Hepatocyte (in vitro differentiated cells): Measurements from ENCODE around the gene CCT3. TPM values are rescaled to one million over a fixed set of nuclear protein-coding genes. Genes with fewer than 3 reads are reported as not detected.
A peak's percentile ranks its signal among the peaks of the same experiment; 100 is the strongest.

ENCODE experiments used
- DNase-seq: peaks from one replicate; pipeline ENCODE4 v3.0.0-alpha.2; 2016; ENCODE audit warnings: low spot score
- H2AFZ ChIP-seq: fragments of 200-600 bp; sonication (generic); 2 replicates; pipeline ENCODE4 v1.6.0; 2016; ENCODE audit warnings: antibody characterized with exemption, mild to moderate bottlenecking
- H3K27ac ChIP-seq: fragments of 200-600 bp; sonication (generic); 2 replicates; pipeline ENCODE4 v1.5.1; 2016; ENCODE audit warnings: mild to moderate bottlenecking
- H3K27me3 ChIP-seq: fragments of 200-600 bp; sonication (generic); 2 replicates; pipeline ENCODE4 v1.6.1; 2016
- H3K36me3 ChIP-seq: fragments of 200-600 bp; sonication (generic); replicated peaks from 2 replicates; pipeline ENCODE4 v1.5.1; 2016; ENCODE audit warnings: low read depth; ENCODE audit not compliant: insufficient read depth
- H3K4me1 ChIP-seq: fragments of 200-600 bp; sonication (generic); 2 replicates; pipeline ENCODE4 v1.5.1; 2016; ENCODE audit warnings: mild to moderate bottlenecking, moderate library complexity; ENCODE audit not compliant: insufficient read depth
- H3K4me2 ChIP-seq: fragments of 200-600 bp; sonication (generic); 2 replicates; pipeline ENCODE4 v1.6.0; 2016
- H3K4me3 ChIP-seq: fragments of 200-600 bp; sonication (generic); 2 replicates; pipeline ENCODE4 v1.5.1; 2016; ENCODE audit warnings: mild to moderate bottlenecking
- H3K79me2 ChIP-seq: fragments of 200-600 bp; sonication (generic); 2 replicates; pipeline ENCODE4 v1.6.0; 2017; ENCODE audit warnings: mild to moderate bottlenecking
- H3K9me2 ChIP-seq: fragments of 200-600 bp; sonication (generic); replicated peaks from 2 replicates; pipeline ENCODE4 v1.6.0; 2017; ENCODE audit warnings: mild to moderate bottlenecking; ENCODE audit not compliant: insufficient read depth
- H3K9me3 ChIP-seq: fragments of 200-600 bp; sonication (generic); 2 replicates; pipeline ENCODE4 v1.5.1; 2016; ENCODE audit warnings: low read depth, mild to moderate bottlenecking
- H4K20me1 ChIP-seq: fragments of 200-600 bp; sonication (generic); 2 replicates; pipeline ENCODE4 v1.6.0; 2016; ENCODE audit warnings: mild to moderate bottlenecking; ENCODE audit not compliant: insufficient read depth, poor library complexity, severe bottlenecking
- CTCF ChIP-seq: fragments of 200-600 bp; sonication (generic); IDR thresholded peaks from 2 replicates; pipeline ENCODE4 v1.5.1; 2016; ENCODE audit warnings: antibody characterized with exemption, mild to moderate bottlenecking; ENCODE audit not compliant: poor library complexity
- EZH2 ChIP-seq: fragments of 200-600 bp; sonication (generic); IDR thresholded peaks from 2 replicates; pipeline ENCODE4 v1.6.1; 2016; ENCODE audit warnings: antibody characterized with exemption, mild to moderate bottlenecking, borderline replicate concordance
- EZH2phosphoT487 ChIP-seq: fragments of 200-600 bp; sonication (generic); IDR thresholded peaks from one replicate; pipeline ENCODE4 v1.6.1; 2018; ENCODE audit warnings: antibody characterized with exemption, mild to moderate bottlenecking, low read depth, moderate library complexity; ENCODE audit not compliant: unreplicated experiment, severe bottlenecking
- WGBS: methylation state at CpG from one replicate; pipeline ENCODE4 v1.1.6; 2016; ENCODE audit warnings: low lambda C conversion rate; ENCODE audit errors: missing lambda C conversion rate; 5-methylcytosine and 5-hydroxymethylcytosine counted together
- polyA plus RNA-seq: library from polyadenylated mRNA; unstranded; fragments of >200 nt; fragmentation: Nextera tagmentation; extraction: Ambion mirVana; gene quantifications from 2 replicates; pipeline ENCODE4 v1.2.1, GENCODE V29; 2016
- total RNA-seq: library from RNA; depleted of rRNA; stranded (reverse); fragments of >200 nt; gene quantifications from 2 replicates; pipeline ENCODE4 v1.2.3, GENCODE V29; 2014

The CCT3 gene
- total and polyA plus RNA-seq, 2 experiments from 2014 or later, result 212 to 251 TPM

GRCh38 chr1:156319664-156320063, 18.4 kb downstream of the CCT3 start:
- TF ChIP-seq CTCF, result peak; percentile 69
- no peak for TF ChIP-seq EZH2
- Histone ChIP-seq H3K4me3 (no peak overlapping the region), H3K27me3 (no peaks in the 10 kb centered on the region), H4K20me1 (no peaks in the 10 kb centered on the region), H3K9me2 (no peaks in the 10 kb centered on the region), H3K36me3 (peaks cover 5% of the 10 kb centered on the region), H3K27ac (no peak overlapping the region), H3K4me1 (no peaks in the 10 kb centered on the region), H3K79me2 (peaks cover 9% of the 10 kb centered on the region), H3K4me2 (no peak overlapping the region), H2AFZ (no peak overlapping the region), H3K9me3 (no peaks in the 10 kb centered on the region)
- peak; percentile 26 for DNase-seq
- 100% methylated on average over 1 of the region's 1 CpG for WGBS

- H3K4me2 ChIP-seq, result no peak overlapping the region
- H2AFZ ChIP-seq, result no peak overlapping the region
- no peaks in the 10 kb centered on the region for H3K9me2 ChIP-seq
- H3K4me1 ChIP-seq, result no peaks in the 10 kb centered on the region
- TF ChIP-seq CTCF (no peak), EZH2 (no peak), EZH2phosphoT487 (no peak)
- peaks cover 9% of the 10 kb centered on the region for H3K79me2 ChIP-seq
- no peak for DNase-seq
- no peak overlapping the region for H3K27ac ChIP-seq
- H4K20me1 ChIP-seq, result no peaks in the 10 kb centered on the region
- no peak overlapping the region for H3K4me3 ChIP-seq
- H3K36me3 ChIP-seq, result peaks cover 5% of the 10 kb centered on the region
- no peaks in the 10 kb centered on the region for H3K9me3 ChIP-seq
- WGBS, result 97% methylated on average over 7 of the region's 7 CpGs
- no peaks in the 10 kb centered on the region for H3K27me3 ChIP-seq
Observed at GRCh38 chr1:156316909-156317308, 21.2 kb downstream of the CCT3 start.

GRCh38 chr1:156310962-156311361, 27.1 kb downstream of the CCT3 start:
- WGBS, result 96% methylated on average over 6 of the region's 6 CpGs
- Histone ChIP-seq H3K27me3 (no peaks in the 10 kb centered on the region), H2AFZ (no peak overlapping the region), H3K79me2 (no peaks in the 10 kb centered on the region), H3K9me3 (no peaks in the 10 kb centered on the region), H3K27ac (no peak overlapping the region), H3K4me1 (no peaks in the 10 kb centered on the region), H3K4me2 (no peak overlapping the region), H3K9me2 (no peaks in the 10 kb centered on the region), H3K36me3 (no peaks in the 10 kb centered on the region), H3K4me3 (no peak overlapping the region), H4K20me1 (no peaks in the 10 kb centered on the region)
- no peak for DNase-seq
- no peak for TF ChIP-seq EZH2
- TF ChIP-seq EZH2phosphoT487, result no peak
- TF ChIP-seq CTCF, result no peak

GRCh38 chr1:156308078-156308477, 30.0 kb downstream of the CCT3 start:
- H3K27me3 ChIP-seq, result no peaks in the 10 kb centered on the region
- no peaks in the 10 kb centered on the region for H3K9me3 ChIP-seq
- no peak overlapping the region for H3K27ac ChIP-seq
- no peak overlapping the region for H2AFZ ChIP-seq
- TF ChIP-seq EZH2 (no peak), CTCF (no peak), EZH2phosphoT487 (no peak)
- H3K4me1 ChIP-seq, result no peaks in the 10 kb centered on the region
- no peaks in the 10 kb centered on the region for H3K9me2 ChIP-seq
- no peak overlapping the region for H3K4me3 ChIP-seq
- no peak overlapping the region for H3K4me2 ChIP-seq
- H3K79me2 ChIP-seq, result no peaks in the 10 kb centered on the region
- no peak for DNase-seq
- H4K20me1 ChIP-seq, result no peaks in the 10 kb centered on the region
- no peaks in the 10 kb centered on the region for H3K36me3 ChIP-seq
